Progenitor cell of endocrine pancreas (in vitro differentiated cells): ENCODE results near the gene ANXA3. TPM values are rescaled to one million over a fixed set of nuclear protein-coding genes. Genes with fewer than 3 reads are reported as not detected.

Experiments
- DNase-seq: peaks from one replicate; pipeline ENCODE4 v3.0.0; 2021; ENCODE audit warnings: low spot score; ENCODE audit not compliant: unreplicated experiment
- H3K27ac Mint-ChIP-seq: 2 replicates; pipeline ENCODE4 v1.8.0; 2021; ENCODE audit warnings: mild to moderate bottlenecking, moderate library complexity, mixed read lengths
- H3K27me3 Mint-ChIP-seq: 2 replicates; pipeline ENCODE4 v1.8.0; 2021; ENCODE audit warnings: mixed read lengths
- H3K36me3 Mint-ChIP-seq: 2 replicates; pipeline ENCODE4 v1.8.0; 2022; ENCODE audit warnings: mixed read lengths; ENCODE audit not compliant: insufficient read depth
- H3K4me1 Mint-ChIP-seq: 2 replicates; pipeline ENCODE4 v1.8.0; 2021; ENCODE audit warnings: low read depth, mixed read lengths
- H3K4me3 Mint-ChIP-seq: 2 replicates; pipeline ENCODE4 v1.8.0; 2021; ENCODE audit warnings: low read depth, mild to moderate bottlenecking, moderate library complexity, mixed read lengths
- H3K9me3 Mint-ChIP-seq: 2 replicates; pipeline ENCODE4 v1.8.0; 2021; ENCODE audit warnings: low read depth, mixed read lengths
- total RNA-seq: library from RNA; stranded (reverse); gene quantifications from 2 replicates; pipeline ENCODE4 v1.2.1, GENCODE V29; 2021
- TF ChIP-seq, protein P1 (sequence below): fragments of 200-600 bp; sonication (generic); IDR thresholded peaks from one replicate; pipeline ENCODE4 v1.5.0; 2021; ENCODE audit warnings: antibody characterized with exemption, mild to moderate bottlenecking; ENCODE audit not compliant: unreplicated experiment

ANXA3 gene
- total RNA-seq, 1 donor from 2014 or later: 108 TPM

GRCh38 chr4:78599147-78599546, 47.6 kb downstream of the ANXA3 start:
- Mint-ChIP-seq H3K36me3 (peaks cover 49% of the 10 kb centered on the region), H3K4me1 (peaks cover 10% of the 10 kb centered on the region)

GRCh38 chr4:78599931-78600375, 48.4 kb downstream of the ANXA3 start:
- Mint-ChIP-seq H3K9me3 (peaks cover 3% of the 10 kb centered on the region), H3K4me3 (no peak overlapping the region), H3K27ac (no peak overlapping the region), H3K36me3 (peaks cover 43% of the 10 kb centered on the region), H3K4me1 (peaks cover 10% of the 10 kb centered on the region), H3K27me3 (no peaks in the 10 kb centered on the region)
- TF ChIP-seq, protein P1, sequence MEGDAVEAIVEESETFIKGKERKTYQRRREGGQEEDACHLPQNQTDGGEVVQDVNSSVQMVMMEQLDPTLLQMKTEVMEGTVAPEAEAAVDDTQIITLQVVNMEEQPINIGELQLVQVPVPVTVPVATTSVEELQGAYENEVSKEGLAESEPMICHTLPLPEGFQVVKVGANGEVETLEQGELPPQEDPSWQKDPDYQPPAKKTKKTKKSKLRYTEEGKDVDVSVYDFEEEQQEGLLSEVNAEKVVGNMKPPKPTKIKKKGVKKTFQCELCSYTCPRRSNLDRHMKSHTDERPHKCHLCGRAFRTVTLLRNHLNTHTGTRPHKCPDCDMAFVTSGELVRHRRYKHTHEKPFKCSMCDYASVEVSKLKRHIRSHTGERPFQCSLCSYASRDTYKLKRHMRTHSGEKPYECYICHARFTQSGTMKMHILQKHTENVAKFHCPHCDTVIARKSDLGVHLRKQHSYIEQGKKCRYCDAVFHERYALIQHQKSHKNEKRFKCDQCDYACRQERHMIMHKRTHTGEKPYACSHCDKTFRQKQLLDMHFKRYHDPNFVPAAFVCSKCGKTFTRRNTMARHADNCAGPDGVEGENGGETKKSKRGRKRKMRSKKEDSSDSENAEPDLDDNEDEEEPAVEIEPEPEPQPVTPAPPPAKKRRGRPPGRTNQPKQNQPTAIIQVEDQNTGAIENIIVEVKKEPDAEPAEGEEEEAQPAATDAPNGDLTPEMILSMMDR: no peak
- no peak for DNase-seq

More at GRCh38 chr4:78599147-78599546, 47.6 kb downstream of the ANXA3 start:
- no peak overlapping the region for H3K27ac Mint-ChIP-seq
- H3K4me3 Mint-ChIP-seq: no peak overlapping the region
- TF ChIP-seq, protein P1: no peak
- no peaks in the 10 kb centered on the region for H3K27me3 Mint-ChIP-seq
- no peak for DNase-seq
- H3K9me3 Mint-ChIP-seq: peaks cover 3% of the 10 kb centered on the region

DNA sequence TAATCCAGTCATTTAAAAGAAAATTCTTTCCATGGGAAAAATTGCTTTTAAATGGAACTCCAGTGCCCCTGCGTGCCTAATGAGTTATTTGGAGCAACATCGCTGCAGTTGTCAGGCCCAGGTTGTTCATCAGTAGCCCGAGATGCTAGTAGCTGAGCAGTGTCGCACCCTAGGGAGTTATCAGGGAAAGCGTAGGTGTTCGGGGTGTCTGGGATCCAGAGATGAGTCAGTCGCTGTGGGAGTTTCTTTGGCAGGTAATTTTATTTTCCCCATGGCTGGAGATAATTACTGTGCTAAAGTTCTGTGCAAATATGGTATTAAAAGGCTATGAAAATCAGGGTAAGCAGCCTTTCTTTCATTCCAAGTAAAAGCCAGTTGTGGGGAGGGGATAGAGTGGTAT, 49.4 kb downstream of the ANXA3 start:
- Mint-ChIP-seq H3K27ac (no peak overlapping the region), H3K27me3 (no peaks in the 10 kb centered on the region), H3K36me3 (peaks cover 36% of the 10 kb centered on the region), H3K4me3 (no peak overlapping the region), H3K4me1 (peaks cover 1% of the 10 kb centered on the region), H3K9me3 (peaks cover 3% of the 10 kb centered on the region)
- DNase-seq: no peak
- TF ChIP-seq, protein P1: no peak

- Mint-ChIP-seq H3K27me3 (no peaks in the 10 kb centered on the region), H3K4me1 (no peaks in the 10 kb centered on the region), H3K27ac (no peak overlapping the region), H3K4me3 (no peak overlapping the region), H3K36me3 (peaks cover 33% of the 10 kb centered on the region), H3K9me3 (peaks cover 3% of the 10 kb centered on the region)
- no peak for DNase-seq
- TF ChIP-seq, protein P1: no peak
Measured at GRCh38 chr4:78602334-78602733, 50.8 kb downstream of the ANXA3 start.

DNA sequence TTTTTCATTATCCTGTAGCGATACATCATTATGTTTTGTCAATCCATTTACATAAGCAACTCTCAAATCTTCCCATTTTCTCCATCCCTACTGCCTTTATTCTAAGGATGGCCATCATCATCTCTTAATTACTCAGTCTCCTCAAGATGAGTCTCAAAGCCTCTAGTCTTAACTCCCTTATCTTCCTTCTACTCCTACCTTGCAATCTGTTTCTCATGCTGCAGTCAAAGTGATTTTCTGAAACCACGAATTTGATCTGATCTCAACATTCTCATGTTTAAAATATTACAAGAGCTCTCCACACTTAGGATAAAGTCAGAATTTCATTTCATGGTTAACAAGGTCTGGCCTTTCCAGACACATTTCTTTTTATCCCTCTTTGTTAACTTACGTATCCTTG, 51.8 kb downstream of the ANXA3 start:
- peaks cover 3% of the 10 kb centered on the region for H3K9me3 Mint-ChIP-seq
- TF ChIP-seq, protein P1: no peak
- no peaks in the 10 kb centered on the region for H3K4me1 Mint-ChIP-seq
- DNase-seq: no peak
- H3K27me3 Mint-ChIP-seq: no peaks in the 10 kb centered on the region
- no peak overlapping the region for H3K27ac Mint-ChIP-seq
- peaks cover 30% of the 10 kb centered on the region for H3K36me3 Mint-ChIP-seq
- H3K4me3 Mint-ChIP-seq: no peak overlapping the region
